ENCODE data around the gene AMIGO3.
A peak's percentile ranks its signal among the peaks of the same experiment; 100 is the strongest.

The AMIGO3 gene

GRCh38 chr3:49723628-49724551 lies 4.4 kb upstream of the AMIGO3 start, which contains the start of gene GMPPB:
TSS of gene GMPPB (minus strand) at chr3:49723951. CDS start at chr3:49723726, 225 bp downstream.
- peak; percentile 14 to 82 for DNase-seq

- no peak for DNase-seq
Measured at GRCh38 chr3:49723296-49723627, 3.8 kb upstream of the AMIGO3 start.

GRCh38 chr3:49722896-49723295 lies 3.4 kb upstream of the AMIGO3 start:
- DNase-seq: no peak

- no peak for DNase-seq
Measured at GRCh38 chr3:49721896-49722781, 2.7 kb upstream of the AMIGO3 start.

GRCh38 chr3:49721596-49721895 lies 2.1 kb upstream of the AMIGO3 start:
- no peak for DNase-seq

GRCh38 chr3:49720855-49721595 lies 1.5 kb upstream of the AMIGO3 start:
- DNase-seq: no peak

- no peak for DNase-seq
Measured at GRCh38 chr3:49718858-49719213, 648 bp downstream of the AMIGO3 start.

GRCh38 chr3:49717959-49718857 lies 1.3 kb downstream of the AMIGO3 start:
- no peak for DNase-seq

GRCh38 chr3:49717211-49717958 lies 2.1 kb downstream of the AMIGO3 start:
- no peak for DNase-seq

GRCh38 chr3:49716691-49717210 lies 2.7 kb downstream of the AMIGO3 start:
- no peak for DNase-seq

GRCh38 chr3:49716169-49716568 lies 3.3 kb downstream of the AMIGO3 start:
- DNase-seq: no peak

GRCh38 chr3:49715611-49716121 lies 3.8 kb downstream of the AMIGO3 start:
- DNase-seq: no peak

GRCh38 chr3:49714728-49715550 lies 4.5 kb downstream of the AMIGO3 start:
- DNase-seq: no peak

GRCh38 chr3:49713336-49714105 lies 6.0 kb downstream of the AMIGO3 start:
- DNase-seq: no peak

- no peak for DNase-seq
Measured at GRCh38 chr3:49712631-49713317, 6.7 kb downstream of the AMIGO3 start.

GRCh38 chr3:49712166-49712565 lies 7.3 kb downstream of the AMIGO3 start:
- DNase-seq: no peak

- DNase-seq: no peak
Measured at GRCh38 chr3:49711489-49711888, 8.0 kb downstream of the AMIGO3 start.

GRCh38 chr3:49709852-49710251 lies 9.6 kb downstream of the AMIGO3 start:
- no peak for DNase-seq

- DNase-seq: no peak
Measured at GRCh38 chr3:49707113-49707480, 12.4 kb downstream of the AMIGO3 start.
